Mucosa of stomach (tissue), 1 donor: Measurements from ENCODE around the gene CNR2.
"Not testable (repeated sequence)": the region's sequence is repeated elsewhere in the genome, so short reads cannot be mapped to it uniquely, and the experiment has no call there.

ENCODE experiments used
- H3K27me3 ChIP-seq: one replicate; pipeline ENCODE4 v1.7.0; 2013; ENCODE audit warnings: mild to moderate bottlenecking, low read length; ENCODE audit not compliant: control insufficient read depth, insufficient read depth
- H3K36me3 ChIP-seq: one replicate; pipeline ENCODE4 v1.7.0; 2013; ENCODE audit warnings: low read length; ENCODE audit not compliant: control insufficient read depth, insufficient read depth
- H3K4me1 ChIP-seq: one replicate; pipeline ENCODE4 v1.7.0; 2013; ENCODE audit warnings: mild to moderate bottlenecking, low read length; ENCODE audit not compliant: control insufficient read depth, insufficient read depth
- H3K4me3 ChIP-seq: one replicate; pipeline ENCODE4 v1.7.0; 2013; ENCODE audit warnings: low read length
- H3K9ac ChIP-seq: one replicate; pipeline ENCODE4 v1.7.0; 2013; ENCODE audit warnings: mild to moderate bottlenecking, low read length, moderate library complexity
- H3K9me3 ChIP-seq: one replicate; pipeline ENCODE4 v1.7.0; 2013; ENCODE audit warnings: mild to moderate bottlenecking, low read length, moderate library complexity; ENCODE audit not compliant: control insufficient read depth
- donor health status: Pancreatic carcinoma.

Gene CNR2

DNA sequence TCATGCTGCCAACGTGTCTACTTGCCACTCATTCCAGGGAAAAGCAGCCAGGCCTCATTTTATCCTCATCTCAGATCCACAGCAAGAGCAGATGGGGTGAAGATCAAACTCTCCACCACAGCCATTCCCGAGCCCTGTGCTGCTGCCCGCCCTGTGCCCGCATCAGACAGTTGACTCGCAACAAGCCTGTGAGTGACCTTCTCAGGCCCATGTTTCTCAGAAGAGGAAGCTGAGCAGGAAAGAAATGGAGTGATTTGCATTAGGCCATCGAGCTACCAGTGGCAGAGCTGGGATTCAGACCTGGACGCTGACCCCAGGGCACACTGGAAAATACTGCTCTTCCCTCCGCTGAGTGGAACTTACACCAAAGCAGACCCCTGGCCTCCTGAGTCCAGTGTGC is 1.2 kb downstream of the CNR2 start:
- H3K27me3 ChIP-seq, result no peaks in the 10 kb centered on the region
- no peak overlapping the region for H3K9ac ChIP-seq
- peaks cover 21% of the 10 kb centered on the region for H3K4me1 ChIP-seq
- no peak overlapping the region for H3K4me3 ChIP-seq
- no peaks in the 10 kb centered on the region for H3K36me3 ChIP-seq
- H3K9me3 ChIP-seq, result no peaks in the 10 kb centered on the region

DNA sequence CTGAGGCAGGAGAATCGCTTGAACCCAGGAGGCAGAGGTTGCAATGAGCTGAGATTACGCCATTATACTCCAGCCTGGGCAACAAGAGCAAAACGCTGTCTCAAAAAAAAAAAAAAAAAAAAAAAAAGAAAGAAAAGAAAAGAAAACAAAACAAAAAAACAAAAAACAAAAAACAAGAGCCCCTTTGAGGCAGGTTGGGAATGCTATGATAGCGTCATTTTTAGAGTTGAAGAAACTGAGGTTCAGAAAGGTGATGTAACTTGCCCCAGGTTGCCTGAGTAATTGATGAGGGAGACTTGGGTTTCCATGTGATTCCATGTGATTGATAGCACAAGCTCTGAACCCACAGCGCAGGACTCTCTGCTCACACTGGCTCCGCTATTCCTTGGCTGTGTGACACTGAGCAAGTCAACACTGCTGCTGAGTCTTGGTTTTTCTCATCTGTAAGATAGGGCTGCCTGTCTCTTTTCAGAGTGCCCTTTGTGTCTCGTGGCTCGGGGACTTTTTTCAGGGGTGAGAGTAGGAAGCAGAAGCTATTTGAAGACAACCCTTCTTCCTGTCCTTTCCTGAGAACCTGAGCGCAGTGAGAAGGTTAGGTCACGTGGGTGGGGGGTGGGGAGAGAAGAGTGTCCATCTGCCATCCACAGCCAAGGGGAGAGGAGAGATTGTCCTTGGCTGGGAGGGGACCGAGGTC is 2.5 kb downstream of the CNR2 start:
- Histone ChIP-seq H3K9me3 (no peaks in the 10 kb centered on the region), H3K27me3 (no peaks in the 10 kb centered on the region), H3K9ac (no peak overlapping the region), H3K4me3 (no peak overlapping the region), H3K36me3 (no peaks in the 10 kb centered on the region), H3K4me1 (peaks cover 15% of the 10 kb centered on the region)

DNA sequence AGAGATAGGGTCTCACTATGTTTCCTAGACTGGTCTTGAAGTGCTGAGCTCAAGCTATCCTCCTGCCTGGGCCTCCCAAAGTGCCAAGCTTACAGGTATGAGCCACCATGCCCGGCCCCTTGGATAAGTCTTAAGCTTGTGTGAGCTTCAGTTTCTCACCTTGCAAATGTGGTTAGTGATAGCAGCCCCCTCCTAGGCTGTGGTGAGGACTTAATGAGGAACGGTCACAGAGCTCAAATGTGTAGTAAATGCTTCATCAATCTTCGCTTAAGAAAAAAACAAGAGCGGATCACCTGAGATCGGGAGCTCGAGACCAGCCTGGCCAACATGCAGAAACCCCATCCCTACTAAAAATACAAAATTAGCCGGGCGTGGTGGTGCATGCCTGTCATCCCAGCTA is 3.0 kb downstream of the CNR2 start:
- H3K36me3 ChIP-seq, result no peaks in the 10 kb centered on the region
- H3K4me1 ChIP-seq, result peaks cover 17% of the 10 kb centered on the region
- no peak overlapping the region for H3K4me3 ChIP-seq
- H3K9me3 ChIP-seq, result no peaks in the 10 kb centered on the region
- no peaks in the 10 kb centered on the region for H3K27me3 ChIP-seq
- no peak overlapping the region for H3K9ac ChIP-seq

DNA sequence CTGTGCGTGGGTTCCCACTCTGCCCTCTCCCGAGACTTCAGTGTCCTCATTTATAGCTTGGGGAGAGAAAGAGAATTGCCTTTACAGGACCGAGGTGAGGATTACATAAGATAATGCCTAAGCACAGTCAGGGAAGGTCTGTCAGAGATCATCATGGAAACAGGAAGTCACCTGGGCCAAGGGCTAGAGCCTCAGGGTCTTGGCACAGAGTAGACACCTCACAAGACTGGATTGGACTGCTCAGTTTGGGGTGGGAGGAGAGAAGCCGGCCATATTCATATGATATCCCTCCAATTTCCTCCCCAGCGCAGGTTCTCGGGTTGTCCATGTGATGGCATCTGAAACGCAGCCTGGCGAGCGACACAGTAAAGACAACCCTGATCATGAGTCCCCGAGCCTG is 3.8 kb downstream of the CNR2 start:
- H3K4me3 ChIP-seq, result no peak overlapping the region
- H3K9me3 ChIP-seq, result no peaks in the 10 kb centered on the region
- H3K27me3 ChIP-seq, result no peaks in the 10 kb centered on the region
- H3K36me3 ChIP-seq, result no peaks in the 10 kb centered on the region
- peaks cover 17% of the 10 kb centered on the region for H3K4me1 ChIP-seq
- H3K9ac ChIP-seq, result no peak overlapping the region

DNA sequence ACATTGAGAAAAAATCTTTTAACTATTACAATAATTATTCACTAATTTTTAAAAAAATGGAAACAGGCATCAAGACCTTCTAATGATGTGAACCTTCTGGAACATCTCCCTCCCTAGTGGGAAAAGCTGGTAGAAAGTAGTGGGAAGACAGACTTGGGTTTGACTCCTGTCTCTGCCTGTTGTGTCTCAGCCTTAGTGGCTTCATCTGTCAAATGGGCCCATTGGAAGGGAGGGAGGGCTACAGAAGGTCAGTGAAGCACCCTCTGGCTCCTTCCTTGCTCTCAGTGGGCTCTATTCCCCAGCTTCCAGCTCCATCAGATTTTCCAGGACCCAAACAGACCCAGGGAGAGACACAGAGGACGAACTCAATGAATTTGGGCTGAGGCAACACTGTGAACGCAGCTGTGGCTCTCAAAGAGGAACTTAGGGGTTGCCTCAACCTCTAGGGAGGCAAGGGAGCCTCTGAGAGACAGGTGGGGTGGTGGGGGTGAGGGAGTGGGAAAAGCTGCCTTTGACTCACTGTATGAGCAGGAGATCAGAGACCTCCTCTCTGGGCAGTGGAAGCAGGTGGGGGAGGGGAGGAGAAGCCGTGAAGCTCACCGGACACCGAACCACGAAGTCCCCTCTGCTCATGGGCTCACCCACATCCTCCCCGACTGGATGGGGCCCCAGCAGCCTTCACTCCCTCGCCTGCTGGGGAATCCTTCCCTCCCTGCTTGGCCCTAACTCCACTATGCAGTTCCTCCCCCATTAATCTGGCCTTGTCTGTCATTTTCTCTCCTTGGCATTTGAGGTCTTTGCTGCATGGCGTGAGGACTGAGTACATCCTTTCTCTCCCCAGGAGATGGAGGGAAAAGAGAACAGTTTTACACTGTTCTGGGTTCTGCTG is 4.5 kb downstream of the CNR2 start:
- H3K36me3 ChIP-seq, result no peaks in the 10 kb centered on the region
- no peak overlapping the region for H3K4me3 ChIP-seq
- H3K9ac ChIP-seq, result no peak overlapping the region
- no peaks in the 10 kb centered on the region for H3K9me3 ChIP-seq
- H3K4me1 ChIP-seq, result peaks cover 15% of the 10 kb centered on the region
- peaks cover 5% of the 10 kb centered on the region for H3K27me3 ChIP-seq

DNA sequence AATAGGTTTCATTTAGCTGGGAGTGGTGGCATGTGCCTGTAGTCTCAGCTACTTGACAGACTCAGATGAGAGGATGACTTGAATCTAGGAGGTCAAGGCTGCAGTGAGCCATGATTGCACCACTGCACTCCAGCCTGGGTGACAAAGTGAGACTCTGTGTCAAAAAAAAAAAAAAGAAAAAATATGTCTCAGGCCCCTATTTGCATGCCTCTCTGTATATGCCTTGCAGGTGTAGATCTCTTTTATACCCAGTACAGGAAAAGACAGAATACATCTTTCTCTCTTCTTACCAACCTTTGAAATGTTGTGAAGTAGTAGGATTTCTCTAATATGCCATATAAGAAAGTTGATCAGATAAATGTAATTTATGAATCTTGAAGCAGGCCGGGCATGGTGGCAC is 6.4 kb downstream of the CNR2 start:
- peaks cover 8% of the 10 kb centered on the region for H3K4me1 ChIP-seq
- H3K27me3 ChIP-seq, result peaks cover 23% of the 10 kb centered on the region

DNA sequence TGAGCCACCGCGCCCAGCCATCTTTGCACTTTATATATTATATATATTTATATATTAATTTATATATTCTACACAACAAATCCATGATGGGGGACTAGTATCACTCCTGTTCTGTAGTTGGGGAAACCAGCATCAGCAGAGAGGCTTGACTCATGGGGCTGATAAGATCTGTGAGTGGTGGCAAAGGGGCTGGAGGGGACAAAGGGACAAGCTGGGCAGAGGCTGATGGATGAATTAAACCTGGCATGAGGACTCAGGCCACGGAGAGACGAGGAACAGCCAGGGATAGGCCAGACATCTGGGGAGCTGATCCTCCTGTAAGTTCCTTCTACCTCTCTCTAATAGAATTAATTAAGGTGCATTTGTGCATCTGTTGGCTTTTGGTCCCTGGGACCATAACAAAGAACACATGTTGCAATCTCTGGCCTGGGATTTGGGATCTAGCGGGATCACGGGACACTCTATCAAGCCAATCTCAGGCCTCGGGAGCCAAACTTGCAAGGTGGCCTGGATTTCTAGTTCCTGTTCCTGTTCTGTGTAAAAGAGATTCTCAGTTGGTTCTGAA is 7.6 kb downstream of the CNR2 start:
- Histone ChIP-seq H3K4me3 (no peak overlapping the region), H3K4me1 (peaks cover 14% of the 10 kb centered on the region), H3K9me3 (no peaks in the 10 kb centered on the region), H3K36me3 (no peaks in the 10 kb centered on the region), H3K27me3 (peaks cover 23% of the 10 kb centered on the region), H3K9ac (no peak overlapping the region)

More for the DNA sequence above, 6.4 kb downstream of the CNR2 start:
- Histone ChIP-seq H3K9me3 (no peaks in the 10 kb centered on the region), H3K9ac (no peak overlapping the region), H3K36me3 (no peaks in the 10 kb centered on the region), H3K4me3 (no peak overlapping the region)

DNA sequence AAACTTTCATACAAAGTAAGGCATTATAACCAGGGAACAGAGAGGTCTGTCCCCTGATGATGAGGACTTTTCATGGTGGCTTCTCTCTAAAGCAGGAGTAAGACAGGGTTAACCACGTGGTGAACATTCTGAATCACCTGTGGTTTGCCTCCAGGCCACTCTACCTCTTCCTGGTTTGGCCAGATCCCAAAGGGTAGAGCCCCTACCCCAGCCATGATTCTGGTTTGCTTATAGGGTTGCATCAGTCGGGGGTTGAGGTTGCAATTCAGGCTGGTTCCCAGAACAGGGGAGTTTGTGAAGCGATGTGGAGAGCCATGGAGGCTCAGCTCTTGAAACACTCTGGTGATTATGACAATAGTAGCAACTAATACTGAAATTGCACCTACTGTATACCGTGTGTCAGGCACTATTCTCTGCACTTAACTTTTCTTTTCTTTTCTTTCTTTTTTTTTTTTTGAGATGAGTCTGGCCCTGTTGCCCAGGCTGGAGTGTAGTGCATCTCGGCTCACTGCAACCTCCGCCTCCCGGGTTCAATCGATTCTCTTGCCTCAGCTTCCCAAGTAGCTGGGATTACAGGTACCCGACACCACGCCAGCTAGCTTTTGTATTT is 8.3 kb downstream of the CNR2 start:
- H3K36me3 ChIP-seq, result no peaks in the 10 kb centered on the region

DNA sequence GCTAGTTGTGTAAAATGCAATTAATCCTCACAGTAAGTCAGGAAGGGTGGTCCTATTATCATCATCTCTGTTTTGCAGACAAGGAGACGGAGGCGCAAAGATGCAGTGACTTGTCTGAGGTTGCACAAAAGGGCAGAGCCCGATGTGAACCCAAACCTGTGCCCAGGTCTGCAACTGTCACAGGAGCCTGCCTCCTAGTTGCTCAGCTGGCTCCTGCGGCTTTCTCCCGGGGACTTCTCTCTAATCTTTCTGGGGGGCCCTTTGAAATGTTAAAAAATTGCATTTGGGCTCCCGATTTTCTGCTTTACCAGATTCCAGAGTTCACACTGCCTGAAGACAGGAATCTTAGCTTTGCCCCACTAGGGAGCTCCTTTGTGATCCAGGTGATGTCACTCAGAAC is 9.4 kb downstream of the CNR2 start:
- H3K9me3 ChIP-seq, result no peaks in the 10 kb centered on the region
- peaks cover 14% of the 10 kb centered on the region for H3K4me1 ChIP-seq
- H3K36me3 ChIP-seq, result no peaks in the 10 kb centered on the region
- H3K27me3 ChIP-seq, result peaks cover 23% of the 10 kb centered on the region
- H3K9ac ChIP-seq, result no peak overlapping the region
- no peak overlapping the region for H3K4me3 ChIP-seq

More for the DNA sequence above, 8.3 kb downstream of the CNR2 start:
- peaks cover 14% of the 10 kb centered on the region for H3K4me1 ChIP-seq
- H3K9ac ChIP-seq, result no peak overlapping the region
- peaks cover 23% of the 10 kb centered on the region for H3K27me3 ChIP-seq
- H3K4me3 ChIP-seq, result no peak overlapping the region
- H3K9me3 ChIP-seq, result no peaks in the 10 kb centered on the region

DNA sequence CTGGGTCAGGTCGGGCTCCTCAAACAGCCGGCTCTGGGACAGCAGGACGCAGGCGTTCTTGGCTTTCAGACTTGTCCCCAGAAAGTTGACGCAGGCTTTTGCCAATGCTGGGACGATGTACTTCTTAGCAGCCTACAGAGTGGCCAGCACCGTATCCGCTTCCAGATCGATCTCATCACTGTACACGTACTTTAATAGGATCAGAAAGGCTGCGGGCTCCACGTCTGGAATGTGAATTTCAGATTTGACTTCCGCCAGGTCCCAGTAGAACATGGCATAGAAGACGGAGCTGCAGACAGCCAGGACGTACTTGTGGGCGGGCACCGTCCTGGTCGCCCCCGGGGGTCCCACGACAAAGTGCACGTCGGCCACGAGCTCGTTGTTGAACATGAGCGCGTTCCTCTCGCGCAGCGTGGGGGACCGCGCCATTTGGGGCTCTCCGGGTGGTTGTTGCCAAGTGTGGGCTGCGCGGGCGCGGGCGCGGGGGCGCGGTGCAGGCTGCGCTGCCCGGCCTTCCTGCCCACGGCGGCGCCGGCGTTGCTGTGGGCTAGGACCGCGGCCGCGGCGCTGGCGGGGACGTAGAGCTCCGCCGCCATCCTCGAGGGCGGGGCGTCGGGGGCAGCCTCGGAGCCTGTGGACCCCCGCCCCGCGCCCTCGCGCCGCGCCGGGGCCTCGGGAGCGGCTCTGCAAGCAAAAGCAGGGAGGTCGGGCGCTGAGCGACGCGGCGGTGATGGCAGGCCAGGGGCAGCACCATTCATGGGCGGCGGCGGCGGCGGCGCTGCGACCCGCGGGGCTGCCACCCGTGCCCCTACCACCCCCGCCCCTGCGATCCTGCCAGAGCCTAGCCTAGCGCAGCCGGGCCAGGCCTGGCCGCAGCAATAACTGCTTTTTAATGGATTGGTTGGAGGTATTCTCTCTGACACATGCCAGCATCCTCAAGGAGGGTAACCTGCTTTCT is 10.6 kb downstream of the CNR2 start:
- H3K9me3 ChIP-seq, result no peaks in the 10 kb centered on the region
- H3K27me3 ChIP-seq, result peaks cover 23% of the 10 kb centered on the region
- H3K4me3 ChIP-seq, result no peak overlapping the region
- H3K9ac ChIP-seq, result no peak overlapping the region
- H3K36me3 ChIP-seq, result no peaks in the 10 kb centered on the region
- H3K4me1 ChIP-seq, result peaks cover 14% of the 10 kb centered on the region

DNA sequence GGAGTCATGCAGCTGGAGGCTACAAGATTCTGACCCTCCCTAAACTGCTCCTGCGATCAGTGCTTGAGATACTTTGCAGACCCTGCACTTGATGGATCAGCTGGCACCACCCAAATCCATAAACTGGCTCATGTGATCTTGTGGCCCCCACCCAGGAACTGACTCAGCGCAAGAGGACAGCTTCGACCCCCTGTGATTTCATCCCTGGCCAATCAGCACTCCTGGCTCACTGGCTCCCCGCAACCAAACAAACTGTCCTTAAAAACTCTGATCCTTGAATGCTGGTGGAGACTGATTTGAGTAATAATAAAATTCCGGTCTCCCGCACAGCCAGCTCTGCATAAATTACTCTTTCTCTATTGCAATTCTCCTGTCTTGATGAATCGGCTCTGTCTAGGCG is 13.1 kb downstream of the CNR2 start:
- peaks cover 28% of the 10 kb centered on the region for H3K27me3 ChIP-seq
- H3K9ac ChIP-seq, H3K9me3 ChIP-seq, H3K36me3 ChIP-seq, H3K4me1 ChIP-seq, H3K4me3 ChIP-seq: not testable (repeated sequence)
